ELR (cell line): ENCODE measurements around the gene HARBI1.

Source experiments
- DNase-seq: peaks from one replicate; pipeline ENCODE4 v3.0.0-alpha.2; 2015; ENCODE audit warnings: low read depth

HARBI1 gene

DNA sequence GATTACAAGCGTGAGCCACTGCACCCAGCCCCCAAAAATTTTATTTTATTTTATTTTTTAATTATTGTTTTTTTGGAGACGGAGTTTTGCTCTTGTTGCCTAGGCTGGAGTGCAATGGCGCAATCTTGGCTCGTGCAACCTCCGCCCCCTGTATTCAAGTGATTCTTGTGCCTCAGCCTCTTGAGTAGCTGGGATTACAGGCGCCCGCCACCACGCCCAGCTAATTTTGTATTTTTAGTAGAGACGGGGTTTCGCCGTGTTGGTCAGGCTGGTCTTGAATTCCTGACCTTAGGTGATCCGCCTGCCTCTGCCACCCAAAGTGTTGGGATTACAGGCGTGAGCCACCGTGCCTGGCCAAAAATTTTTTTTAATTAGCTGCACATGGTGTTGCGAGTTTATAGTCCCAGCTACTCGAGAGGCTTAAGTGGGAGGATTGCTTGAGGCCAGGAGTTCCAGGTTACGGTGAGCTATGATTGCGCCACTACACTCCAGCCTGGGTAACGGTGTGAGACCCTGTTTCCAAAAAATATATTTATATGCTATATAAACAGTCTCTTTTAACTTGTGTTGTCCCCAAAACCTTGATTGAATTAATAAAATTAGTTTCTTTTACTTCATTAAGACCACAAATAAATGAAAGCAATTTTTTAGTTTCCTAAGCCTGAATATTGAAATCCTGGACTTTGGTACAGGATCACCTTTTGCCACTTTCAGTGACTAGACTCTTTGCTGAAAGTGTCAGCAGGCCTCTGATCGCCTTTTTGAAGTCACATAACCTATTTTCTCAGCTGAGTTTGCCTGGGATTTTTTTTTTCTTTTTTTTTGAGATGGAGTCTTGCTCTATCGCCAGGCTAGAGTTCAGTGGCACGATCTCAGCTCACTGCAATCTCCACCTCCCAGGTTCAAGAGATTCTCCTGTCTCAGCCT is 16.5 kb upstream of the HARBI1 start:
- DNase-seq, result no peak

DNA sequence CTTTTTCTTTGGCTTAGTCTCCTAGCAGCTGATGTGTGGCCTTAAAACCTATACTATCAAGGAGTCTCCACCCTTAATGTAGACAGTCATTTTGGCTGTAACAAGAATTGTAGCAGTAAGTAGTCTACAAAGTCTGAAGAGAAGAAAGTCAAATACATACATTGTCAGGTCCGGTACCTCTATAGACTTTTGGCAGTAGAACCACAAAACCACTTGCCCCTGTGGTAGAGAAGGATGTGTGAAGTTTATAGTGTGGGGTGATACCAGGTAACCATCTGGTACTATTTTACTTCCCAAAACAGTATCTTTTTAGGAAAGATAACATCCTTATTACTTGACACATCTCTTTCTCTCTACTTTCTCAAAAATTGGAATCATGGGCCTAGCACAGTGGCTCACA is 15.5 kb upstream of the HARBI1 start:
- no peak for DNase-seq

DNA sequence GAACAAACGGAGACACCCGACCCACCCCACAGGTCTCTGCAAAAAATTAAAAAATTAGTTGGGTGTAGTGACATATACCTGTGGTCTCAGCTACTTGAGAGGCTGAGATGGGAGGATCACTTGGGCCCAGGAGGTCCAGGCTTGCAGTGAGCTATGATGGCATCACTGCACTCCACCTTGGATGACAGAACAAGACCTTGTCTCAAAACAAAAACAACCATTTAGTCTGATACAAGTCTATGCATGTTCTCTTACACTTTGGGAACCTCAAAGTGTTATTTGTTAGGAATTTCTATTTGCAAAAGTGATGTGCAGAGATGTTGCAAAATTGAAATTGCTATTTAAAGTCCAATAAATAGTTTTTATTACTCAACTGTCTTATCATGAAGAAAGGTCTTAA is 14.6 kb upstream of the HARBI1 start:
- DNase-seq, result no peak

DNA sequence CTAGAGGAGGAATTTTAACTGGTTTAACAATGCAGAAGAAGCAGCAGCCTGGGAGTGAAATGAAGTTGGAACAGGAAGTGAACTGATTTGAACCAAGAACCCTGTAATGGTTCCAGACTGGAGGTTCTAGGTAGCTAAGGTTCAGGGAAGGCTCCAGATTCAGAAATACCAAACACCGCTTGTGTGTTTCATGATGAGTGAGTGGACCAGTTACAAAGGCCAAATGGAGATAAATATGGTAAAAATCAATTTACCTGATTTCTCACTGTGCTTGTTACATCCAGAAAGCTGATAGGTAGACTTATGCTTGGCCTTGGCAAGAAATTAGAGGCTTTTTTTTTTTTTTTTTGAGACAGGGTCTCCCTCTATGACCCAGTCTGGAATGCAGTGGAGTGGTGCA is 13.2 kb upstream of the HARBI1 start:
- DNase-seq, result no peak

DNA sequence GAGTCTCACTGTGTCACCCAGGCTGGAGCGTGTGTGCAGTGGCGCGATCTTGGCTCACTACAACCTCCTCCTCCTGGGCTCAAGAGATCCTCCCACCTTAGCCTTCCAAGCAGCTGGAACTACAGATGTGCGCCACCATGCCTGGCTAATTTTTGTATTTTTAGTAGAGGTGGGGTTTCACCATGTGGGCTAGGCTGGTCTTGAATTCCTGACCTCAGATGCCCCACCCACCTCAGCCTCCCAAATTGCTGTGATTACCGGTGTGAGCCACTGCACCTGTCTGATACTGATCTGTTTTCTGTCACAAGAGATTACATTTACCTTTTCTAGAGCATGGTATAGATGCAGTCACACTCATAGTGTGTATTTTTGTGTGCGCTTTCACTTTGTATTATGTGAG is 11.9 kb upstream of the HARBI1 start:
- no peak for DNase-seq

DNA sequence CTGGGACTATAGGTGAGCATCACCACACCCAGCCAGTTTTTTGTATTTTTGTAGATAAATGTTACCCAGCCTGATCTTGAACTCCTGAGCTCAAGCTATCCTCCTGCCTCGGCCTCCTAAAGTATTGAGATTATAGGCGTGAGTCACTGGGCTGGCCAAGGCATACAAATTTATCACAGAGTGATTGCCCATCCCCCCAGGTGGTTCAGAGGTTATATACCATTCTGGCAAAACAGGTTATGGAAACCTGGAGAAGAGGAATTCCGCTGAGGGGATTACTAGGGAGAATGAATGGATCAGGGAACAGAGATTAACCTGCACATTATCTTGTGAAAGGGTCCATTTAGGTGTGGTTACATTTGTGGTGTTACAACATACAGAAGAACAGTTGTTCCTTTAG is 8.4 kb upstream of the HARBI1 start:
- no peak for DNase-seq

DNA sequence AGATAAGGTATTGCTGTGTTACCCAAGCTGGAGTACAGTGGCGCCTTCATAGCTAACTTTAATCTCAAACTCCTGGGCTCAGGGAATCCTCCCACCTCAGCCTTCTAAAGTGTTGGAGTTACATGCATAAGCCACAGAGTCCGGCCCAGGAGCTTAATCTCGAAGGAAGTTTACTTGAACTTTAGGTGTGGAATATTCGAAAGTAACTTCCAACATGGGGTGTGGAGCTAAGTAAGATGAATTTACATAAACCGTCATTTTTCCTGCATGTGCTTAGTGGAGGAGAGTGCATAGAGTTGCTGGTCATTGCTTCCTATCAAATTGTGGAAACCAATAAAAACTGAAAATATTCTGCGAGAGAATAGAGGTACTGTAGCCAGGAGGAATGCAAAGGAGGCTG is 1.8 kb upstream of the HARBI1 start:
- DNase-seq, result peak; percentile 9

DNA sequence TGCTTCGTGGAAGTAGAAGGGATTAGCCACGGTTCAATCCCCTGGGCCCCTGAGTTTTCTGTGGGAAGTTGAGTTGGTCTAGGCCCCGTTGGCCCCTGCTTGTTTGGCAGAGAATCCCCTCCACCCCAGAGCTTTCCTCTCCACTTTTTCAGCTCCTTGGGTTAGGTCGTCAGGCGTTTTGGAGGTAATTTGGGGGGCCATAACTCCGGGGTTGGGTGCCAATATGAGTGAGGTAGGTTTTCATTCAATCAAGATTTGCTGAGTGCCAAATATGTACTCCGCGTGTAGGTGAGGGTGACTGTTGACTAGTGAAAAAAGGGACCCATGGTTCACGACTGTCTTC is 916 bp upstream of the HARBI1 start:
- peak; percentile 11 for DNase-seq

DNA sequence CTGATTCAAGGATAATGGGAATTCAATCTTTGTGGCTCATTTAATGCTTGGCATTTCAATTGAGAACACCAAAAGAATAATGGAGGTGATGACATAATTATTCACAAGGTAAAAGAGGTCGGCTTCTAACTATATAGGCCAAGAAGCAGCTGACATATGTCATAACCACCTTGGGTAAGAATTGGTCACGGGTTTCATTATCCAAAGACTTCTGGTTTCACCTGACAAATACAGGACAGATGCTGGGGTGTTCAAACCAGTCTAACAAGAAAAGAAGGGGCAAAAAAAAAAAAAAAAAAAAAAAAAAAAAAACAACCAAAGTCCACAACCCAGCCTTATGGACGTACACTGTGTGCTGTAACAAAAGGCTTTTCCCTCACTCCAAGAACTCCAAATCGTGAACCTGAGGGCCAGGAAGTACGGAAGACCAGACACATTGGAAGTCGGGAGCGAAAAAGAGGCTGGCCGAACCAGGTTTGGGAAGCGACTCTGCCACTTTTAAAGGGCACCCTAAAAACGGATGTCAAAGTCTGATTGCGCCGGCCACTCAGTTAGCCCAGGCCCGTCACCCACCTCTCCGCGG is 385 bp downstream of the HARBI1 start:
- peak; percentile 32 for DNase-seq

DNA sequence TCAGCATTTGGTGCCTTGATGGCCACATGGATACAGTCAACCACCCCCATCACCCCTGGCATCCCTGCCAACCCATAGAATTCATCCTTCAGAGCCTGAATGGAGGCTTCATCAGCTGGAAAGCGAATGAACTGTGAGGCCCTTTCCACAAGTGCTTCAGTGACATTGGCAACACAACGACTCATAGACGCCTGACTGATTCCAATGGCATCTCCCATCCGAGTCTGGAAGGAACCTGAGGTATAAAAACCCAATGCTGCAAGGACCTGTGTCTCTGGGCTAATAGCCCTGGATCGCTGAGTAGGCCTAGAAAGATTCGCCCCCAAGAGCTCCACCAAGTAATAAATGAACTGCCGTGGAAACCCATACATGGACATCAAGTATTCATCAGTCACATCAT is 1.3 kb downstream of the HARBI1 start:
- DNase-seq, result peak; percentile 74

DNA sequence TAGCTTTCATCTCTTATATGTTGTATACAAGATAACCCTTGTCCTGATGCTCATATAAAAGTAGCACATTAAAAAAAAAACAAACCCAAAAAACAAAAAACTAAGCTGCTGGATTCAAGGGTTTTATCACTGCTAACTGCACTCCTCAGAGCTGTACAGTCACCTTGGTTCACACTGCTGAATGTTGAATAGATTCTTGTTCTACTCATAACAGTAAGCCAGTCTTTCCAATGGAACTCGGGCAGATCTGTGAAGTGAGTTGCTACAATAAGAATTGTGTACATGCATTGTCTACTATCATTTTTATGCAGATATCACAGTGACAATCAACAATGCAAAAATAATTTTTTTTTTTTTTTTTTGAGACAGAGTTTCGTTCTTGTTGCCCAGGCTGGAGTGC is 4.7 kb downstream of the HARBI1 start:
- no peak for DNase-seq

DNA sequence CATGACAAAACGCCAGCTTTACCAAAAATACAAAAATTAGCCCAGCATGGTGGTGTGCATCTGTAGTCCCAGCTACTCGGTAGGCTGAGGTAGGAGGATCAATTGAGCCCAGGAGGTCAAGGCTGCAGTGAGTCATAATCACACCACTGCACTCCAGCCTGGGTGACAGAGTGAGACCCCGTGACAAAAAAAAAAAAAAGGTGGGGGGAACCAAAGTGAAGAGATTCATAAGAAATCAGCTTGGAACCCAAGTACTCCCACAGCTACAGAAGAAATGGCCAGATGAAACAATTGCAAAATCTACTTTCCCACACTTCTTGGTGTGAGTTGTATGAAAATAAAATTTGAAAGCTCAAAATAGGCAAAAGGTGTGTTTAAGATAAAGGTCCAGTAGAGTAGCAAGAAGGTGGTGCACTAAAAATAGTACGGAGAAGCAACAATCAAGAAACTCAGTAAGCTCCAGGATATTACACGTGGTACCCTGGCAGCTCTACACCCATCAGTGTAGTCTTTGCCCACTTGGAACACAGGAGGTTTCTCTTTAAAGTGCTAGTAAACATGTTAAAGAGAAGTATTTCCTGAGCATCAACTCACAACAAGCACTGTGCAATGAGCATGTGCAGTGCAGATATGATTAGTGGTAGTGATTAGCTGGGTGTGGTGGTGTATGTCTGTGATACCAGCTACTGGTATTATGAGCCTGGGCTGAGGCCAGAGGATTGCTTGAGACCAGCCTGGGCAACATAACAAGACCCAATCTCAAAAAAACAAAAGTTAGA is 5.3 kb downstream of the HARBI1 start:
- no peak for DNase-seq

DNA sequence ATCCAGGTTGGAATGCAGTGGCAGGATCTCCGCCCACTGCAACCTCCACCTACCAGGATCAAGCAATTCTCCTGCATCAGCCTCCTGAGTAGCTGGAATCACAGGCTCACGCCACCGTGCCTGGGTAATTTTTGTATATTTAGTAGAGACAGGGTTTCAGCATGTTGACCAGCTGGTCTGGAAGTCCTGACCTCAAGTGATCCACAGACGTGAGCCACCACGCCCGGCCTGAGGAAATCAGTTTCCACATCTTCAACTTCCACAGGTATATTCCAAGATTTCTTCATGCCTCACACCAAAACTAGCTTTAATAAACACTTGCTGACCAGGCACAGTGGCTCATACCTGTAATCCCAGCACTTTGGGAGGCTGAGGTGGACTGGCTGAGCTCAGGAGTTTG is 7.6 kb downstream of the HARBI1 start:
- DNase-seq, result no peak

DNA sequence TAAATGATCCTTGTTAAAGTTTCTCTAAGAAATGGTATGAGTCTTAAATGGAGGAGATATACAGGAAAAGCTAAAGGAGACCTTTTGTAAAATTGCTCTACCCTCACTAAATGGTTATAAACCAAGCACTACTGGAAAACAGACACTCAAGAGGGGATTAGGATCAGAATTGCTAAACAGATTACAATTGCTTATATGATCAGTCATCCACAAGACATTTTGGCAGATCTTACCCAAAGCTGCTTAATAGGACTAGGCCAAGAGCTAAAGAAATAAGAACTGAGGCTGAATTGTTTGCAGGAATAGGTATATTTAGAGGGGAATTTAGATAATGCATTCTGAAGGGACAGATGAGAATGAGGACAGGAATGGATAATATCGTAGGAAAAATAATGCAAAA is 9.5 kb downstream of the HARBI1 start:
- no peak for DNase-seq

DNA sequence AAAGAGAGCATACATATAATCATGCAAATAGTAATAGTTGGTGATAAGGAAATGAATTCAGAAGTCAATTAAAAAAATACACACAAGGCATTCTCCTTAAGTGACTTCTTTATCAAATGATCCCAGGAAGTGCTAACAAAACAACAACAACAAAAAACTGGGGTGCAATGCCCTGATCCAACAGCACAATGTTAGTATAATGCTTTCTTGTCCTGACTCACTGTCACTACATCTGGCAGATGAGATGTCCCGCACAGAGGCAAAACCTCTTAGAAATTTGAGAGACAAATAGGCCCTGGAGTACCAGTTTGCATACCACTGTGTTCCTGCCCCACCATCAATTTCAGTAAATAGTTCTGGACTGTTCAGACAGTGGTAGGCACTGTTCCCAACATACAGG is 12.2 kb downstream of the HARBI1 start:
- no peak for DNase-seq

DNA sequence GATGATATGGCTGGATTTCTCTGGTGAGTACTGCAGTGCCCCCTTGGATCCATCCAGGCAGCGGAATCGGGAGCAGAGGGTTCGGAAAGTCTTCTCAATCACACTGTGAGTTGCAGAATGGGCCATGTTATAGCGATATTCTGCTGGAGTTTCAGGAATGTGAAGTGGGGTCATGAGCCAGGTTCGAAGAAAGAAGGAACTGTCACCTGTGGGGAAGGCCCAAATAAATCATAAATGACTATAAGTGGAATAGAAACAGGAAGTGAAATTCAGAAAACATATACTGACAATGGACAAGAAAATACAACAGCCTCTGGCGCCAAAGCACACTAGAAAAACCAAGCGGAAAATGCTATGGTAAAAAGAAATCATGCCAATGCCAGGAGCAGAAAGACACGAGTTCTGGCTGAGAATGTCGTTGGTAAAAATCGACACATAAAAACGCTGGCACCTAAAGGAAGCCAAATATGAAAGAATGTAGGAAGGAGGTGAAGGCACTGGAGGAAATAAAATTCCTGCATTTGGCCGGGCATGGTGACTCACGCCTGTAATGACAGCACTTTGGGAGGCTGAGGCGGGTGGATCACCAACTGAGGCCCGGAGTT is 13.2 kb downstream of the HARBI1 start:
- DNase-seq, result no peak

DNA sequence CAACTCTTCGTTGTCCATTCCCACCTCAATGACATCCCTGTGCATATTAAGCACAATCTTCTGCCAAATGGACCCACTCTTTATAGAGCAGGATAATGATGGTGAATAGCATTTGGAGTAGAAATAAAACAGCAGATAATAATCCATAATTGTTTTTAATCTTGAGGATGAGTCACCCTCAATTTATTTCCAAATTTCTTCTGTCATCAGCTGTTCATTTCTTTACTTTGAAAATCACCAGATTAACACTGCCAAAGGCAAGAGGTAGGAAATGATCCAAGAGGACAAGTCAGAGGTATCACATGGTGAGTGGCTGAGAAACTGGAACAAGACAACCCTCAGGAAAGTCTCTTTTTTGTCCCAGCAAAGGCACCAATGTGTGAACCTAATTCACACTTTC is 15.9 kb downstream of the HARBI1 start:
- DNase-seq, result no peak

DNA sequence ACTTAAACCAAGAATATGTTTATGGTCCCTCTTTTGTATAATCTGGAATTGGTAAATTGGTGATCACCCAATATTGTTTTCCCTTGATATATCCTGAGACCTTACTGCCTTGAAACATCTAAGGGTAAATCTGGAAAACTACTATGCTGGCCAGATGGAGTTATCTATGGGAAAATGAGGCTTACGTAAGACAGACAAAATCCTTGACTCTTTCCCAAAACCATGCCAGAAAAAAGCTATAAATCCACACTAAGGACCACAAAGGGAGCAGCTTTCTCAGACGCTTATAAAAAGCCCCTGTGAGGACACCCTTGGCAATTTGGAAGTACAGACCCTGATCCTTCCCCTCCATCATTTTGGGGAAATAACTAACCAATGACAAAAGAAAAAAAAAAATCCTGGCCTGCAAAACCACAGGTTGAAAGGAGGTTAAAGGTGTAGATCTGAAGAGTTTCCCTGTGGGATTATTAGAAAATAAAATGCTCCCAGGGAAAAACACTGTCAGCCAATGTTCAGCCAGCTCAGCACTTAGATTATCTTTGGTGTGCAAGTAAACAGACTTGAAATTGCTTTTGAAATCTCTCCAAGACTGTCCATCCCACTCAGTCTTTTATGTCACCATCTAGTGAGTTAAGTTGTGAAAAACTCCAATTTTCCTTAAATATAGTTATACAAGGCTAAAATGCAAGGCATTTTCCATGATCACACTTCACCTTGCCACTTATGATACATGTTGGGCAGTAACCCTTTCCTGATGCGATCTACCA is 16.6 kb downstream of the HARBI1 start:
- no peak for DNase-seq

DNA sequence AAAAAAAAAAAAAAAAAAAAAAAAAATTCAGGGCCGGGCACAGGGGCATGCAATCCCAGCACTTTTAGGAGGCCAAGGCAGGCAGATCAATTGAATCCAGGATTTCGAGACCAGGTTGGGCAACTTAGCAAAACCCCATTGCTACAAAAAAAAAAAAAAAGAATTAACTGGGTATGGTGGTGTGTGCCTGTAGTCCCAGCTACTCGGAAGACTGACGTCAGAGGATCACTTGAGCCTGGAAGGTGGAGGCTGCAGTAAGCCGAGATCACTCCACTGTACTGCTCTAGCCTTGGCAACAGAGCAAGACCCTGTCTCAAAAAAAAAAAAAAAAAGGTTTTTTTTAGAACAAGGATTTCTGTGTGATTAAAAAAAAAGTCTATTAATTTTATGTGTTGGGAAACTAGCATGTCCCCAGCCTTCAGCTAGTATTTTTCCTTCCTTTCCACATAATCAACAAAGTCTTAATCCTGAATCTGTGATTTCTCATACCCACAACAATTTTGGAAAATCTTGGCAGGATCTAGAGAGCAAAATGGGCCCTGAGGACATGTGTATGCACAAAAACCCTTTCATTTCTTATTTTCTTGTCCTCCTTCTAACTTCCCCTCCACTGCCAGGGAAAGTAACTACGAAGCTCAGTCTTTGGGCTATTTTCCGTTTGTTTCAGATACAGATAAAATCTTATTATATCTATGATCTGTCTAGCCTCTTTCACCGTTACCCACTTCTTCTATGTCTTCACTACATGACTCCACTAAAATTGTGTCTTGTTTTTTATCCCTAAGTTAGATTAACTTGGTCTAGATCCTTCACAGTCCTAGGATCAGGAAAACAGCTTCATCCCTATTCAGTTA is 17.5 kb downstream of the HARBI1 start:
- no peak for DNase-seq

DNA sequence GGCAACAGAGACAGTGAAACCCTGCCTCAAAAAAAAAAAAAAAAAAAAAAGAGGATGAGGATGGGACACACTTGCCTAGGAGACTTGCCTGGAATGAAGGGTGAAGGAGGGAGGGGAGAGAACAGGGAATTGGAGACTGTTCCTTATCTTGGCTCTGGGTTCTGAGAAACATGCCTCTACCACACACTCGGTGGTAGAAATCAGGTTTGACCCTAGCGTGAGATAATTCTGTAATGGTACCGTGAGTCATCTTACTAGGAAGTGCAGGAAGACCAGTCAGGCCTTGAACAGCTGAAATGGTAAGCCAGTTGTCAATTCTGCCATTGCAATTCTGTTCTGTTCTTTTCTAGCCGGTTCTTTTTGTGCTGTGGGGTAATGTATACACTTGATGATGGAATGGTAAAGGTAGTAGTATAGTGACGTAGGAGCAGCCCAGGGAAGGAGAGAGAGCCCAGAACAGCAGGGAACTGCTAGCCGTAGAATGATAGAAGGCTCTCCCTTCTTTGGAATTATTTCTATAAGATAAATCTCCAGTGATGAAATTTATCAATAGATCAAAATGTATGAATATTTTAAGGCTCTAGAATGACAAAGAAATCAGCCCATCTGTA is 19.3 kb downstream of the HARBI1 start:
- peak; percentile 83 for DNase-seq

DNA sequence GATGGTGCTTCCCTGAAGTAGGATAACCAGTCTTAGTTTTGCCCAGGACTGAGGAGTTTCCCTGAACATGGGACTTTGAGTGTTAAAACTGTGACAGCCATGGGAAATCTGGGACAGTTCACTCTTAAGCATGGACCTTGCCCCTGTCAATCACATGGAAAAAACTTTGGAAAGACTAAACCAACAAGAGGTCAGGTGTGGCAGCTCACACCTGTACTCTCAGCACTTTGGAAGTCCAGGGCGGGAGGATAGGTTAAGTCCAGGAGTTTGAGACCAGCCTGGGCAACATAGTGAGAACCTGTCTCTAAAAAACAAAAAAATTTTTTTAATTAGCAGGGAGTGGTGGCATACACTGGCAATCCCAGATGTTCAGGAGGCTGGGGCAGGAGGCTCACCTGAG is 19.9 kb downstream of the HARBI1 start:
- no peak for DNase-seq
